AG09319 (cell line): Measurements from ENCODE around the gene F8.
A peak's percentile ranks its signal among the peaks of the same experiment; 100 is the strongest.
"Not testable (repeated sequence)": the region's sequence is repeated elsewhere in the genome, so short reads cannot be mapped to it uniquely, and the experiment has no call there.

ENCODE experiments used
- DNase-seq: peaks from one replicate; pipeline ENCODE4 v3.0.0-alpha.2; 2010; ENCODE audit warnings: low read depth; ENCODE audit errors: extremely low read depth
- TF ChIP-seq, protein P1 (sequence below): IDR thresholded peaks from 2 replicates; pipeline ENCODE4 v1.5.1; 2011; ENCODE audit warnings: low read depth, mild to moderate bottlenecking, inconsistent platforms, low read length, moderate library complexity

Gene F8

DNA sequence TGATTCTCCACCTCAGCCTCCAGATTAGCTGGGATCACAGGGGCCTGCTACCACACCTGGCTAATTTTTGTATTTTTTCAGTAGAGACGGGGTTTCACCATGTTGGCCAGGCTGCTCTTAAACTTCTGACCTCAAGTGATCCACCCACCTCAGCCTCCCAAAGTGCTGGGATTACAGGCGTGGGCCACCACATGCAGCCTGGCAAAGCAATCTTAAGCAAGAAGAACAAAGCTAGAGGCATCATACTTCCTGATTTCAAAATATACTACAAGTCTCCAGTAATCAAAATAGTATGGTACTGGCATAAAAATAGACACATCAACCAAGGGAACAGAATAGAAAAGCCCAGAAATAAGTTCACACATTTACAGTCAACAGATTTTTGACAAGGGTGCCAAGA lies 149.2 kb downstream of the F8 start:
- TF ChIP-seq, protein P1, sequence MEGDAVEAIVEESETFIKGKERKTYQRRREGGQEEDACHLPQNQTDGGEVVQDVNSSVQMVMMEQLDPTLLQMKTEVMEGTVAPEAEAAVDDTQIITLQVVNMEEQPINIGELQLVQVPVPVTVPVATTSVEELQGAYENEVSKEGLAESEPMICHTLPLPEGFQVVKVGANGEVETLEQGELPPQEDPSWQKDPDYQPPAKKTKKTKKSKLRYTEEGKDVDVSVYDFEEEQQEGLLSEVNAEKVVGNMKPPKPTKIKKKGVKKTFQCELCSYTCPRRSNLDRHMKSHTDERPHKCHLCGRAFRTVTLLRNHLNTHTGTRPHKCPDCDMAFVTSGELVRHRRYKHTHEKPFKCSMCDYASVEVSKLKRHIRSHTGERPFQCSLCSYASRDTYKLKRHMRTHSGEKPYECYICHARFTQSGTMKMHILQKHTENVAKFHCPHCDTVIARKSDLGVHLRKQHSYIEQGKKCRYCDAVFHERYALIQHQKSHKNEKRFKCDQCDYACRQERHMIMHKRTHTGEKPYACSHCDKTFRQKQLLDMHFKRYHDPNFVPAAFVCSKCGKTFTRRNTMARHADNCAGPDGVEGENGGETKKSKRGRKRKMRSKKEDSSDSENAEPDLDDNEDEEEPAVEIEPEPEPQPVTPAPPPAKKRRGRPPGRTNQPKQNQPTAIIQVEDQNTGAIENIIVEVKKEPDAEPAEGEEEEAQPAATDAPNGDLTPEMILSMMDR, result no peak
- no peak for DNase-seq

DNA sequence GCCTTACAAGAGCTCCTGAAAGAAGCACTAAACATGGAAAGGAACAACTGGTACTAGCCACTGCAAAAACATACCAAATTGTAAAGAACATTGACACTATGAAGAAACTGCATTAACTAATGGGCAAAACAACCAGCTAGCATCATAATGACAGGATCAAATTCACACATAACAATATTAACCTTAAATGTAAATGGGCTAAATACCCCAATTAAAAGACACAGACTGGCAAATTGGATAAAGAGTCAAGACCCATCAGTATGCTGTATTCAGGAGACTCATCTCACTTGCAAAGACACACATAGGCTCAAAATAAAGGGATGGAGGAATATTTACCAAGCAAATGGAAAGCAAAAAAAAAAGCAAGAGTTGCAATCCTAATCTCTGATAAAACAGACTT lies 154.0 kb downstream of the F8 start:
- DNase-seq, result not testable (repeated sequence)

DNA sequence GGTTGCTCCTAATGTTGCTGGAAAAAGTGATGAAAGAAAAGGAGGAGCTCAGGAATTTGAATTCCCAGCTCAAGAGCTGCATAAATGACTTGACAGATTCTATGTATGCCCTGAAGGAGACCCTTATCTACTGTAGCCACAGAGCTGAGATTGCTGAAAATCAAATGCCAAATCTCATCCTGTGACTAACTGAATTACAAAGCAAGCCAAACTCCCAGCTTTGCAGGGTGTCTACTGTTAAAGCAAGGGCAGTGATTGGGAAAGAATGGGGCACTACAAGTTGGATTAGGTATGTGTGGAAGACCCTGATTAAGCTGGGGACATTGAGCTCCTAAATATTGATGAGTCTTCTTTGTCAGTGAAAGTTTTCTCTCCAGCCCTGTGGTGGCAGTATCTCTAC lies 167.3 kb downstream of the F8 start:
- TF ChIP-seq, protein P1, result no peak
- DNase-seq, result no peak

DNA sequence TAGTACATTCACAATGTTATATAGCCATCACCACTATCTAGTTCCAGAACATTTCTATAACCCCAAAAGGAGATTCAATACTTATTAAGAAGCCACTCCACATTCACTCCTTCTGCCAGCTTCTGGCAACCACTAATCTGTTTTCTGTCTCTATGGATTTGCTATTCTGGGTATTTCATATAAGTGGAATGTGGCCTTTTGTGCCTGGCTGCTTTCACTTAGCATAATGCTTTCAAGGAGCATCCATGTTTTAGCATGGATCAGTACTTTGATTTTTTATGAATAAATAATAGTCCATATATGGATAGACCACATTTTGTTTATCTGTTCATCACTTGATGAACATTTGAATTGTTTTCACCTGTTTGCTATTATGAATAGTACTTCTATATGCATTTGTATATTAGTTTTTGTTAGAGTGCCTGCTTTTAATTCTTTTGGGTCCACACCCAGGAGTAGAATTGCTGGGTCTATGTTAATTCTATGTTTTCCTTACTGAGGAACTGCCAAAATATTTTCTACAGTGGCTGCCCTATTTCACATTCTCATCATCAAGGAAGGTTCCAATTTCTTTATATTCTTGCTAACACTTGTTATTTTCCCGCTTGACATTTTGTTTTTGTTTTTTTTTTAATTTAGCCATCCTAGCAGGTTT lies 171.4 kb downstream of the F8 start:
- TF ChIP-seq, protein P1, result no peak
- DNase-seq, result no peak

DNA sequence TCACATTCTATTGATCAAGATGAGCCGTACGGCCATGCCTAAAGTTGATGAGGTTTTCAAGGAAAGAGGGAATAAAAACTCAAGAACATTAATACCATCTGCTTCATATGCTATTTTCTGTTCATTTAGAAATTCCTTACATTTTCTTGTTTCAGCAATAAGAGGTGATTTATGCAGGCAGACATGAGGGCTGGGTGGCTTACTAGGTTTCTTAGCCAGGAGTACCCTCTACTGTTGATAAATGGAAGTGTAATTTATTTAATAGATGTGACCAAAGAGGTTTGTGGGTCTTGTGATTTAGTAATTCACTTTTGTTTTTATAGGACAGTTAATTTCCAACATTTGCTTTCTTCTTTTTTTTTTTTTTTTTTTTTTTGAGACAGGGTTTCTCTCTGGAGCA lies 181.7 kb downstream of the F8 start:
- TF ChIP-seq, protein P1, result peak; percentile 39
- peak; percentile 12 for DNase-seq

DNA sequence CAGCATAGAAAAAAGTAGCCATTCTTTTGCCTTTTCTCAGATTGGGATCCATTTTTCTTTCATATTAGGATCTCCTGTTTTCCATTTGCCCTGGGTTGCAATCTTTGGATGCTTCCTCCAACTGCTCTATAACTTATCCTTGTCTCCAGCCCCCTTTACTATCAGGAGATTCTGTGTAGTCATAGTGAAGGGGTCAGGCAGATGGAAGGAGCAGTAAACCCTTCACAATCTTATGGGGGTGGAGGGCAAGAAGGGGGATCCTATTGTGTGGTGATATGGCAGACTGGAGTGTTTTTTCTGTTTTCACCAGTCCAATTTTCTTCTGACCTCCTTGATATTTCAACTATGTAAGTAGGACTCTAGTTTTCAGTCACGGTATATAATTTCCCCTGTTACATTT lies 186.4 kb downstream of the F8 start:
- no peak for DNase-seq
- TF ChIP-seq, protein P1, result no peak

DNA sequence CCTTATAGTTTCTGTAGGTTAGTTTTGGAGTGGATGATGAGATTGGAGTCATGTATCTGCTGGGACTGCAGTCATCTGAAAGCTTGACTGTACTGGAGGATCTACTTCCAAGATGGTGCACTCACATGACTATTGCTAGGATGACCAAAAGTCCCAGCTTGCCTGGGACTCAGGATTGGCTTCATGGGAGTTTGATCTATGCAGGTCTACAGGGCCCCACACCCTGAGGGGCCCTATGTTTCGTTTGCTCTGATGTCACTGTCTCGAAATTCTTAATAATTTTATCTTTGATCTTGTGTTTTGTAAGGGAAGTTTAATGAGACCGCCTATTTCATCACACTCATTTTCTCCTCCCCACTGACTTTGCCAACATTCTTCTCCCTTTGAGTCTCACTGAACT lies 188.0 kb downstream of the F8 start, which contains the start of gene SMIM9:
Gene SMIM9 (minus strand): TSS at position 101 of the 400 bp plus-strand sequence. CDS start 3,806 bp downstream, outside the sequence.
- no peak for DNase-seq
- TF ChIP-seq, protein P1, result no peak

DNA sequence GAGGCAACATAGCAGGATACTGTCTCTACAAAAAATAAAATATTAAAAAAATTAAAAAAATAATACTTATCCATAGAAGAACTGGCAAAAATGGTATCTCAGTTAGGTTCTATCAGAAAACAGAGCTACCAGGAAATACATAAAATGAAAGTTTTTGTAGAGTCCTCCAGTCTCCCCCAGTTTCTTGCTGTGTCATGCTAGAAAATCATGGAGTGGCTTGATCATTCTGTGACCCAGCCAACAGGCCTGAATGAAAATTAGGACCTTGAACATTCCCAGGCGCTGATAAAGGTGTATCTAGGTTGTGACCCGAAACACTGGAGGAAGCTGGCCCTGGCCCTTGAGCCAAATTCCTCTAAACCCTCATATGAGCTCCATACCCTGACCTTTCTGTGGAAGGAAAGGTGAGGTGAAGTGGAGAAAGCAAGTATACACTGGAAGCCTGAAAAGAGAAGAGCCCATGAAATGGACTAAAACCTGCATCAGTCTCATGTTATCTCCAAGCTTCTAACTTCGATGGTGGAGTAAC lies 188.7 kb downstream of the F8 start:
- DNase-seq, result no peak

More for the DNA sequence above, 188.7 kb downstream of the F8 start:
- TF ChIP-seq, protein P1, result no peak
